Islet precursor cell (in vitro differentiated cells): ENCODE measurements around the gene LGALS14.

Experiments
- DNase-seq: peaks from one replicate; pipeline ENCODE4 v3.0.0-alpha.2; 2018

Gene LGALS14

GRCh38 chr19:39752390-39752789 lies 48.1 kb downstream of the LGALS14 start:
- DNase-seq: no peak

- DNase-seq: no peak
These were observed 48.5 kb downstream of the LGALS14 start for GRCh38 chr19:39752795-39753194.

- no peak for DNase-seq
These were observed 50.3 kb downstream of the LGALS14 start for GRCh38 chr19:39754544-39754943.

GRCh38 chr19:39754971-39755370 lies 50.7 kb downstream of the LGALS14 start:
- no peak for DNase-seq
